ENCODE results near the gene ZNF384.

ZNF384 gene

GRCh38 chr12:6652391-6652790 is 36.8 kb downstream of the ZNF384 start:
- no peak for FAIRE-seq
- no peak for TF ChIP-seq POLR2A (IDR thresholded peaks at IDR 0.05; ENCODE audit: low read depth, low read length)
- DNase-seq (ENCODE audit: insufficient read length, low spot score): no peak

- DNase-seq (ENCODE audit: insufficient read length, low spot score) (no peak), FAIRE-seq (no peak)
- TF ChIP-seq POLR2A (IDR thresholded peaks at IDR 0.05; ENCODE audit: low read depth, low read length): no peak
Observed at GRCh38 chr12:6650832-6651231, 38.3 kb downstream of the ZNF384 start.

GRCh38 chr12:6647083-6647604 is 42.0 kb downstream of the ZNF384 start, which contains the start of gene ACRBP:
Gene ACRBP, minus strand, starts transcription at chr12:6647432. Its CDS starts 66 bp downstream, at chr12:6647366.
- DNase-seq (ENCODE audit: insufficient read length, low spot score) (no peak), FAIRE-seq (no peak)
- no peak for TF ChIP-seq POLR2A (IDR thresholded peaks at IDR 0.05; ENCODE audit: low read depth, low read length)

DNA sequence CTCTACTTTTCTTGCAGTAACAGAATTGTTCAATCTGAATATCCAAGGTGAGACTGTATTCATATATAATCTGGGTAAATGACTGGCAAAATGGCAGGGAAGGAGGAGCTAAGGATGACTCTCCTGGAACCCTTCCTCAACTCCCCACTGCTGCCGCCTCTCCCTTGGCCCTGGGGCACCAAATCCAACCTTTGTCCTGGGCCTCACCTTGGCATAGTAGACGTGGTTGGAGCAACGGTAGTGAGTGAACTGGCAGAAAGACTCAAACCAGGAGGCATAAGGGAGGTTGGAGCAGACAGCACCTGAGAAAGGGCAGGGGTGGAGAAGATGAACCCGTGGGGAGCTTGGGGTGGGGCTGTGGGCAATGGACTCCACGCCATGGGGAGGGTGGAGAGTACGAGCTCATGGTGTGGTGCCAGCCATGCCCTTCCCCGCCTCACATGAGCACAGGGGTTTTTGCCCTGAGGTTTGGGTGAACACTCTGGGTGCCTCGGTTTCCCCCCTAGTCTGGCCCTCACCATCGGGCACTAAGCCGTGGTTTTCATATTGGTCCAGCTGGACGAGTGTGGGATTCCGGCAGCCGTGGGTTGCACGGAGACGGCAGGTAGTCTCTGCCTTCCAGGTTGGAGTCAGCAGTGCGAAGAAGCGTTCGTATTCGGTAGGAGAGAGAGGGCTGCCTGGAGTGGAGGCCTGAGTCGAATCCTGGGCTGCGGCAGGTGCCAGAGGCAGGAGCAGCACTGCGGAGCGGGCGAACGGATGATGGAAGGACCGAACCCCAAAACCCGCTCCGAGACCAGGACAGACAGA is 42.7 kb downstream of the ZNF384 start:
- FAIRE-seq (no peak), DNase-seq (ENCODE audit: insufficient read length, low spot score) (no peak)
- TF ChIP-seq POLR2A (IDR thresholded peaks at IDR 0.05; ENCODE audit: low read depth, low read length): no peak

GRCh38 chr12:6644903-6645302 is 44.3 kb downstream of the ZNF384 start:
- no peak for TF ChIP-seq POLR2A (IDR thresholded peaks at IDR 0.05; ENCODE audit: low read depth, low read length)
- no peak for DNase-seq (ENCODE audit: insufficient read length, low spot score)
- no peak for FAIRE-seq

- DNase-seq (ENCODE audit: insufficient read length, low spot score) (no peak), FAIRE-seq (no peak)
- no peak for TF ChIP-seq POLR2A (IDR thresholded peaks at IDR 0.05; ENCODE audit: low read depth, low read length)
Observed at GRCh38 chr12:6644257-6644596, 44.9 kb downstream of the ZNF384 start.

GRCh38 chr12:6643569-6644256 is 45.5 kb downstream of the ZNF384 start:
- FAIRE-seq (no peak), DNase-seq (ENCODE audit: insufficient read length, low spot score) (no peak)
- TF ChIP-seq POLR2A (IDR thresholded peaks at IDR 0.05; ENCODE audit: low read depth, low read length): no peak

GRCh38 chr12:6641131-6641530 is 48.0 kb downstream of the ZNF384 start:
- TF ChIP-seq POLR2A (IDR thresholded peaks at IDR 0.05; ENCODE audit: low read depth, low read length): no peak
- DNase-seq (ENCODE audit: insufficient read length, low spot score) (no peak), FAIRE-seq (no peak)

DNA sequence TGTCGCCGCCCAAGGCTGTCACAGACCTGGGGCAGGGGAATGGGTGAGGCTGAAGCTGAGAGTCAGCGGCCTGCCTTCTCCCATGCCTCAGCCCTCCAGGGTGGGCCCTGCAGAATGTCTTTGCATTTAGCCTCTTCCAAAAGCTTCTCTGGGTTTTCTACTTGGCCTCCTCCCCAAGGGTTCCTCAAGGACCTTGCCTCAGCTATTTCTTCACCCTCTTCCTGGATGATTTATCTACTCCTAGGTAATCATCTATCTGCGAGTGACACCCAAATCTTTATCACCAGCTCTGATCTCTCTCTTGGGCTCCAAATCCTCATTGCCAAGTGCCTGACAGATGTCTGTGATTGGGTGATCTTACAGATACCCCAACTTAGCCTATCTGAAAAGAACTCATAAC is 48.7 kb downstream of the ZNF384 start:
- DNase-seq (ENCODE audit: insufficient read length, low spot score) (no peak), FAIRE-seq (no peak)
- no peak for TF ChIP-seq POLR2A (IDR thresholded peaks at IDR 0.05; ENCODE audit: low read depth, low read length)

DNA sequence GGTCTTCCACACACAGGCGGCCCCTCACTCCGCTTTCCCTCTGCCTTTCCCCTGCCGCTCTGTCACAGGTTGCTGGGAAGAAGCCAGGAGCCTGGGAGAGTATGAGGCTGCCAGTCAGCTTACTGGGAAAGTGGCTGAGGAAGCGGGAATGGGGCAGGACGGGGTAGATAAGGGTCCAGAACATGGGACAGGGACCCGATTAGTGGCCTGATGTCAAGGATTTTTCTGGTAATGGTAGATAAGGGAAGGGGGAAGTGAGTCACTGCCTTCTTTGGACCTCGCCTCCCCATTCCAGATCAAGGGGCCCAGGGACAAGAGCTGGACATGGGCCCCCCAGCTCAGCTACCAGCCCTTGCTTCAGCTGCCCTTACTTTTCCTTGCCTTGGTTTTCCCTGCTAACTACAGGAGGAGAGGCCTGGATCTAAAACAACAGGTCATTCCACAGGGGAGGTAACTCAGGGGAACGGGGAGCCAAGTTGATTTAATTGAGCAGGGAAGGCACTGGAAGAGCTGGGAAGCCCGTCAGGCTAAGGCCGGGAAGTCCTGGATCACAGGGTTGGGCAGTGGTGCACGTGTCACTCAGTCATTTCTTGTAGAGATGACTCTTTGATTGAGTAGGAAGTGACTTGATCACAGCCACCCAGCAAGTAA is 49.9 kb downstream of the ZNF384 start:
- TF ChIP-seq POLR2A (IDR thresholded peaks at IDR 0.05; ENCODE audit: low read depth, low read length): no peak
- DNase-seq (ENCODE audit: insufficient read length, low spot score) (no peak), FAIRE-seq (no peak)

GRCh38 chr12:6638305-6638704 is 50.9 kb downstream of the ZNF384 start:
- DNase-seq (ENCODE audit: insufficient read length, low spot score) (no peak), FAIRE-seq (no peak)
- TF ChIP-seq POLR2A (IDR thresholded peaks at IDR 0.05; ENCODE audit: low read depth, low read length): no peak

DNA sequence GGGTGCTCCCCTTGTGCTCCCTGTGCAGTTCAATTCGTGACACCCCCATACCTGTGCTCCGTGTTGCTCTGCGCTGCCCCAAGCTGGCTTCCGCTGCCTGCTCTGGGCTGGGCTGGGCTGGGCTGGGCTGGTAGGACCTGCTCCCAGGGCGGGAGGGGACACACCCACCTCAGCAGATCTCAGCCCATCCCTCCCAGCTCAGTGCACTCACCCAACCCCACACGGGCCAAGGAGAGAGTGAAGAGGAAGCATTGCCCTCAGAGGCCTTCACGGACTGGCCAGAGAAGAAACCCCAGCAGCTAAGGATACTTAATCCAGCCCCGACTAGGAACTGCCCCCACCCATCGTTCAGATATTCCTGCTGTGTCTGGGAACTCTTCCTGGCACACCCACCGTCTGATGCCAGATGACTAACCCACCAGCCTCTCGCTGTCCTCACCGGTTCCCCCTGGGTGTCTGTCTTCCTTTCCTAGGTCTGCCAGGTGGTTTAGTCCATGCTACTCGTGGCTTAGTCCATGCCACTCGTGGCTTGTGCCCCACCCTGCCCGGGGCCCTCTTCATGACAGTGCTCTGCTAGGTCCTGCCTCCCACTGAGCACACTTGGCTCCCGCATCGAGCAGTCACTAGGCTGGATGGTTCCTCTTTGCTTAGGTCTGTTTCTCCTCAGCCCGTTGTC is 53.2 kb downstream of the ZNF384 start, which contains the start of gene LPAR5:
LPAR5 (minus strand) TSS at position 104 of the 676 bp plus-strand sequence. CDS start 14,711 bp downstream, outside the sequence.
- peak; percentile 11 for FAIRE-seq
- DNase-seq (ENCODE audit: insufficient read length, low spot score): peak; percentile 86
- no peak for TF ChIP-seq POLR2A (IDR thresholded peaks at IDR 0.05; ENCODE audit: low read depth, low read length)

GRCh38 chr12:6635375-6635855 is 53.8 kb downstream of the ZNF384 start:
- no peak for TF ChIP-seq POLR2A (IDR thresholded peaks at IDR 0.05; ENCODE audit: low read depth, low read length)
- FAIRE-seq (no peak), DNase-seq (ENCODE audit: insufficient read length, low spot score) (no peak)
